CD4-positive, alpha-beta T cell treated with Interleukin-15 for 4 hours (primary cell): ENCODE results near the gene OTUD7B.
"Not testable (repeated sequence)": the region's sequence is repeated elsewhere in the genome, so short reads cannot be mapped to it uniquely, and the experiment has no call there.

Experiments
- DNase-seq: peaks from one replicate; pipeline ENCODE4 v3.0.0-alpha.2; 2020; ENCODE audit warnings: low spot score

Gene OTUD7B

DNA sequence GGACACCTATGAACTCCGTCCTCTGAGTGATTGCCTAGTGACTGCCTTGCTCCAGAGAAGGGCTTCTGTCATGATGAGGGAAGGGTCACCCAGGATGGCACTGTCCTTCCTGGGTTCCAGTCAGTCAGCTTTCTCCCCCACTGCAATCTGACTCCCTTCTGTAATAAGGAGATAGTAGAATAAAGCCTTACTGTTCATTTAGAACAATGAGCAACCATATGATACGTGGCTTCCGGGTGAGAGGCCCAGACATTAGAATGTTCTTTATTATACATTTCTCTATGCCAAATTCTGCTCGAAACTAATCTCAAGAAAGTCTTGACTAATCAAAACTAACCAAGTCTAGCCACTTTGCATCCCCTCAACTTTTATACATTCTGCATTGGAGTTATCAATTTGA, 65.3 kb downstream of the OTUD7B start:
- DNase-seq: no peak

- DNase-seq: no peak
These were observed 67.6 kb downstream of the OTUD7B start for GRCh38 chr1:149942885-149943284.

DNA sequence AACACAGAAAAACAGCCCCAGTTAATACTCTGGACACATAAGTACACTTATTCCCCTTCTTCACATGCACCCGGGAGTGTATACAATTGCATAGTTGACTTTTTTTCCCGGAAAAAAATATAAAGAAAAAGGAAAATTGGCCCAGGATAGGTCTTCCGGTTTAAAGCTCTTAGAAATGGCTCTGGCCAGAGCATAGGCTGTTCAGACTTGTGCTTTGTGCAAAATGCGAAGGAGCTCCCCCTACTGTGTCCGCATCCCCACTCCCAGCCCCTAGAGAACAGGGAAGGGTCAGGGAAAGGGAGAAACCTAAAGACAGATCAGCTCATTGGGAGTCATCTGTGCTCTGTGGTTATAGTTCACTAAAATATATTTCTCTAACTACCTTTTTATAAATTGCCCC, 68.3 kb downstream of the OTUD7B start:
- no peak for DNase-seq

DNA sequence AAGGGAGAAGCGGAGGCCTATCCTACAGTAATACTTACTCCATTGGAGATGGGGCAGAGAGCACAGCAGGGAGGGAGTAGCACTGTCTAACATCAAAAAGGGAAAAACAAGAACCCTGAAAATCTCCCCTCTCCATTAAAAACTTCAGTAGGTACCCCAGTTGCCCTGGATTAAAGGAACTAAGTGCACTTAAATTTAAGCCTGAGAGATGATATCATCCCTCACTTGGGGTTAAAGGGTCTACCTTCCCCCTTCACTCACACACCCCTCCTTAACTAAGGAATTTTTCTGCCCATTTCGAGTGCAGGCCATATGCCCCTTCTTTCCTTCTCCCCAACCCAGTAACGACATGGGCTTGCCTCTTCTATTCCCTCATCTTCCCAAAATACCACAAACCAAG, 70.1 kb downstream of the OTUD7B start:
- DNase-seq: no peak

DNA sequence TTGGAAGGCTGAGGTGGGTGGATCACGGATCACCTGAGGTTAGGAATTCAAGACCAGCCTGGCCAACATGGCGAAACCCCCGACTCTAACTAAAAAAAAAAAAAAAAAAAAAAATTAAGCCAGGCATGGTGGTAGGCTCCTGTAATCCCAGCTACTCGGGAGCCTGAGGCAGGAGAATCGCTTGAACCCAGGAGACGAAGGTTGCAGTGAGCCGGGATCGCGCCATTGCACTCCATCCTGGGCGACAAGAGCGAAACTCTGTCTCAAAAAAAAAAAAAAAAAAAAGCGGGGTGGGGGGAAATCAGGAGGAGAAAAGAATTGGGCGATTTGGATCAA, 71.9 kb downstream of the OTUD7B start:
- not testable (repeated sequence) for DNase-seq

DNA sequence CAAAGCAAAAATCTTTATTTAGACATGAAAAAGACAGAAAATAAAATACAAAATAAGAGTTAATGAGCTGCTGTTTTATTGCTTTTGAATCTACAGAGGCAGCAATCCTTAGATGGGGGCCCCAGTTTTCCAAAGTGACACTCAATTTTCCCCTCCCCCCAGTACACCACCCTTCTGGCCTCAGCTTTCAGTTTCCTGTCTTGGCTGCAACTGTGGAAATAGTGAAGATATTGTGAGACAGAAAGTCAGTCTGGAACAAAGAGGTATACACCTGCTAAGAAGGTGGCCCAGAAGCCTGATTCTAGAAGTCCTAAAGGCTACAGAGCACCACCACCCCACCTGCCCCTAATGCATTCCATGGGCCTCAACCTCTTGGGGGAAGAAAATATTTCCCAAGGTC, 72.8 kb downstream of the OTUD7B start:
- no peak for DNase-seq

DNA sequence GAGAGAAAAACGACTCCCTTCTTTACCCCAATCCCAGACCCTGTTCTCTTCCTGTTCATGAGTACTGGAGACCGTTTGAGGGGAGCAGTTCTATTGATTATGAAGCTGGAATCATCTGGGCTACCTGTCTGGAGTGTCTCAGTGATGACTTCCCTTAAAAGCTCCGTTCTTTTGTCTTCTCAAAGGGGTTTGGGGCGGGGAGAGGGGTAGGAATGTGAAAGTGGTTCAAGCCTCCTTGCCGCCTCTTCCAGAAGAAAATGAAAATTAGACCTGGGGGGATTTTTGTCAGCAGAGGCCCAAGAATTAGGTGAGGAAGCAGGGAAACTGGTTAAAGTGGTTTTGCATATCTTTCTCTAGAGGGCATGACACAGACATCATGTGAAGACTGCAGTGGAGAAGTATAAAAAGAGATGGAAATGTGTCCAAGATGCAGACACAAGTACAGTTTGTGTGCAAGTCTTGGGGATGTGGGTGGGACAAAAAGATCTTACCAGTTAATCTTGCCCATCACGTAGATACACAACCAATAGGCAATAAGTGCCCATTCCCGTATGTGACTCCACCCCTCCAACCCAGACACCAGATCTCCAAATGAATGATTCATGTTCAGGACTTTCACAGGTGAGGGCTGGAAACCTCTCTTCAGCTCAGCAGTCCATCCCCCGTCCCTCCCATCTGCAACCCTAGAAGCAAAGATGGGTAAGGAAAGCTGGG, 73.4 kb downstream of the OTUD7B start:
- DNase-seq: no peak

DNA sequence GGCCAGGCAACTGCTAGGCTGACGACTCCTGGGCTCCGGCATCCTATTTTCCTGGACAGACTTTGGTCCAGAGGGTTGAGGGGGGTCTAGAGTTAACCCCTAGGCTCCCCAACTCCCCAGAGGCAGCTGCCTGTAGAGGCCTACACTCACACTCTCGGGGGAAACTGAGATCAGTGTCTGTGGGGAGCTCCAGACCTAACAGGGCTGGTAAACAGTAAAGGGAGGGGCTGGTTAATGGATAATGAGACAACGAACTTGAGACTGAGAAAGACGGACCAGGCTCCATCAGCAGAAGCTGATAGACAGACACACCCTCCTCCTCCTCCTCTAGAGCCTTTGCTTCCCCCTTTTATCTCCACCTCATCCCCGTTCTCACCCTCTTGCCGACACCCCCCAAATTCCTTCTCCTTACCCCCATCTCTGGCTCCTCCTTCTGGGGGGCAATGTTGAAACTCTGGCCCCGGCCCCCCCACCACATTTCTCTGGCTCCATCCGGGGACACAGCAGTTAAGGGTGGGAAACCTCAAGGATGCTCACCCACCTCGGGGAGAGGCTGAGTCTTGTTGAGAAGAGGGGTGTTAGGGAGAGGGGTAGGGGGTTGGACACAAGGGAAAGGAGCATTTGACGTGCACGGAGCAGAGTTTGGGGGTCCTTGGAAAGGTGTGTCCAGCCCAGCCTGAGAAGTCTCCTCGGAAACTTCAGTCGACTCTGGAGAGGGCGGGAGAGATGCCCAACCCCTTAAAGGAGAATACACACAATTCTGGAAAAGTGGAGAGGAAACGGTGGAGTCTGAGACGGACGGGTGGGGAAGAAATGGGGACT, 74.1 kb downstream of the OTUD7B start, which contains the start of gene MTMR11:
Gene MTMR11 (minus strand): TSS at position 710 of the 822 bp plus-strand sequence. CDS start 232 bp downstream, at position 478.
- DNase-seq: no peak

DNA sequence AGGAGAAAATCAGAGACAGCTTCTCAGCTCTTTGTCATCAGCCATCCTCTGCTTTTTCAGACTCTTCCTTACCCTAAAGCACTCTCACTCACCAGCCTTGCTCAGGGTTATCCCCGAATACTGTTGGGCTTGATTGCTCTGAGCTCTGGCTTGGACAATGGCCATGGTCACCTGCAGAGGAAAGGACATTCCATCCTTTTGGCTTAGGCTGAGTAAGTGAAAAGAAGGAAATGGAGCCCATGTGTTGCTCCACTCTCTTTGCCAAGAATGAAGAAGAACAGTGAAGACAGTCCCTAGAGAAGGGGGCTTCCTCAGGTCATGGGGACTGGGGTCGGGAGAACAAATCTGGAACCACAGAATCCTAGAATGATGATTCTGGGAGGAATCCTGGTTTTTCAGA, 76.2 kb downstream of the OTUD7B start:
- no peak for DNase-seq

DNA sequence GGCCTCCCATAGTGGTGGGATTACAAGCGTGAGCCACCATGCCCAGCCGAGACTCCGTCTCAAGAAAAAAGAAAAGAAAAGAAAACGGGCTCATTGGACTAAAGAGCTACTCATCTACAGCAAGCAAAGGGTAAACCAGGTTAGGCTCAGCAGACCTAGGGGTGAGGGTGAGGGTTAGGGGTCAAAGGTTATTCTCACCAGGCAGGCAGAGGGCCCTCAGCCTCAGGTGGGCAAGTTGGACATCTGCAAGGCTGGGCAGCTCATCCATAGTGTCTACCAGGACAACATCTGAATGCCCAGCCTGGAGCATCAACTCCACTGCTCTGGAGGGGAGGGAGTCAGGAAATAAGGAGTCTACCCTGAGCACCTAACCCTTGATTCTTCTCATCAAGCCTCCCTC, 77.3 kb downstream of the OTUD7B start:
- DNase-seq: no peak

DNA sequence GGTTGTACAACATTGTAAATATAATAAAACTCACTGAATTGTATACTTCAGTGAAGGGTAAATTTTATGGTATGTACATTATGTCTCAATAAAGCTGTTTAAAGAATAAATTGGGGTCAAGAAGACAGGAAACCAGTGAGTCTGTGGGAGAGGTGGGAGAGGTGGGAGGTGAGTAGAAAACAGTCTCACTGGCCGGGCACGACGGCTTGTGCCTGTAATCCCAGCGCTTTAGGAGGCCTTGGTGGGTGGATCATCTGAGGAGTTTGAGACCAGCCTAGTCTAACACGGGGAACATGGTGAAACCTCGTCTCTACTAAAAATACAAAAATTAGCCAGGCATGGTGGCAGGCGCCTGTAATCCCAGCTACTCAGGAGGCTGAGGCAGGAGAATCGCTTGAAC, 78.1 kb downstream of the OTUD7B start:
- no peak for DNase-seq

GRCh38 chr1:149931212-149931790, 79.2 kb downstream of the OTUD7B start:
- no peak for DNase-seq

- no peak for DNase-seq
These were observed 80.7 kb downstream of the OTUD7B start for GRCh38 chr1:149929856-149930255.

DNA sequence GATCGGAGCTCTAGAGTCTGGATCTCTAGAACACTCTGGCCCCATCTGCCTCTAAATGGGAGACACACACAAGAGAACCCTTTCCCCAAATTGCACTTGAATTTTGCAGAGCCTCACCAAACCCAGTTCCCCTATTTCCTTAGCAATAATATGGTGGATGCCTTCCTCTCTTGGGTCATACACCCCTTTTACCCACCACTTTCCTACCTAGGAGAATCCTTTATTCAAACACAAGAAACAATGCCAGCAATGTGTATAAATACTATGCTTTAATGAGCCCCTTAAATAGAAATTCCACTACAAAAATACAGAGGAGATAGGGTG, 82.2 kb downstream of the OTUD7B start:
- no peak for DNase-seq

- peak; percentile 94 for DNase-seq
These were observed 82.7 kb downstream of the OTUD7B start, which contains the start of gene SF3B4 for GRCh38 chr1:149927563-149928400. Gene SF3B4, minus strand, starts transcription at chr1:149927803. Its CDS starts 44 bp downstream, at chr1:149927759.

DNA sequence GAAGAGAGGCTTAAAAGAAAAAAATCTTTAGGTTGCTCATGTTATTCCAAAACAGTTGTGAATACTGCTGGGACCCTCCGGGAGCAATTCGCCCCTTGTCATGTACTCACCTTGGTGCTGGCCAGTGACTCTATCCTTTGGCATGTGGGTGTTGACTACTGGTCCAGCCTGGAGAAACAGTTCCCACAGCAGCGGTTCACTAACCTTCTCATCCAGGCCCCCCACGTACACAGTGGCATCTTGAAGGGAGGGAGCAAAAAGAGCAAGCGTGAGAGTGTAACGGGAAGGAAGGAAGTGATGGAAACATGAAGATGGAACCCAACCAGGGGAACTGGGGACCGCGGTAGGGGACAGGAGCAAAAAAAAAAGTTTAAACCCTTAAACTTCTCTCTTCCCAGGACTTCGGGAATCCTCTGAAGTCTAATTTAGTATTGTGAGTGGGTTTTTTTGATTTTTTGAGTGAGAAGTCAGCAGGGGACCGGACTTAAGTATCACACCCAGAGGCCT, 83.4 kb downstream of the OTUD7B start:
- DNase-seq: no peak

DNA sequence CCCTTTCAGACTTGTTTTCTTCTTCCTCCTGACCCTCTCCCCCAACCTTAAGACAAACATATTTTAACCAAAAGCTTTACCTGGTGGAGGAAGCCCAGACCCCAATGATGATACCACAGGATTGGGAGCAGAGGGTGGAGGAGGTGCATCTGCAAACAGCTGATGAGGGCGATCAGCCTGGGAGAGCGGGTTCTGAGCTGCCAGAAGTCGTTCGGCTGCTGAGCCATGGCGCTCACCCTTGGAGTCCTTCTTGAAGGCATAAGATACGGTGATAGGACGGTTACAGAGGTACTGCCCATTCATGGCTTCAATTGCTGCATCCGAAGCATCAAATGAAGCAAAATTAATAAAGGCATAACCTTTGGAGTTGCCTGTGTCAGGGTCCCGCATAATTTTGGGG, 84.2 kb downstream of the OTUD7B start:
- DNase-seq: no peak

- no peak for DNase-seq
These were observed 84.8 kb downstream of the OTUD7B start for GRCh38 chr1:149925751-149926150.

- DNase-seq: no peak
These were observed 85.2 kb downstream of the OTUD7B start for GRCh38 chr1:149925345-149925744.

DNA sequence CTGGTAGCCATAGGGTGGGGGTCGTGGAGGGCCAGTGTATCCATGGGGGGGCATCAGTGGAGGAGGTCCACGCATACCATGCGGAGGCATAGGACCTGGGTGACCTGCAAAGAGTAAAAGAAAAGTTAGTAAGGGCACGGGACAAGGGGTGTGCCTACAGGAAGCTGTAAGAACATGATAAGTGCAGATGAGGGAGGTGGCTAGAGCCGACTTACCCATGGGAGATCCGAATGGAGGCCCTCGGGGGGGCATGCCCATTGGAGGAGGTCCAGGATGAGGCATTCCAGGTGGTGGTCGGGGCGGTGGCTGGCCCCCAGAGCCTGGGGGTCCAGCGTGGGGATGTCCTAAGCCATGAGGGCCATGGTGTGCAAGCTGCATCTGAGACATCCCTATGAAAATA, 86.9 kb downstream of the OTUD7B start:
- no peak for DNase-seq

- DNase-seq: peak; percentile 25
These were observed 92.9 kb downstream of the OTUD7B start, which contains the start of gene SV2A for GRCh38 chr1:149917571-149918144. Gene SV2A, minus strand, starts transcription at chr1:149917844. Its CDS starts 4,004 bp downstream, at chr1:149913840.

DNA sequence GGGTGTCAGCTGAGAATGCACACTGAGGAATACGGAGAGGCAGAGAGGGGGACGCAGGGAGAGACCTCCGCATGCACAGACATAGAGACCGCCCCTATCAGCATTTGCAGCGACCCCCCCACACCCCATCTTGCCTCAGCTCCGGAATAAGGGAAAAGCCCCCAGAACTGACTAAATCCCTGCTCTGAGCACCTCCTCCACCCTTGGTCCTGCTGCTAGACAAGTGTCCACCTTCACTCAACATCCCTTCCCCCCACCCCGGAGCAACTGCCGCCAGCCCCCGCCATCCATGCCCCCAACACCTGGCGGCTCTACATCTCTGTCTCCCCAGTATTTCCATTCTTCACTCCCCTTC, 93.7 kb downstream of the OTUD7B start:
- DNase-seq: no peak
